GM12878 (cell line): ENCODE measurements around the gene SLC2A1. TPM values are rescaled to one million over a fixed set of nuclear protein-coding genes. Genes with fewer than 3 reads are reported as not detected.

ENCODE experiments used
- ATAC-seq: fragments of 200-7000 bp; cut with Tn5 transposase; 3 replicates; pipeline ENCODE4 v1.9.1; 2020; ENCODE audit warnings: mild to moderate bottlenecking, moderate library complexity
- BruUV-seq: library from RNA; stranded (reverse); fragments of 400-500 nt; replicated peaks from 2 replicates; lab custom pipeline; 2021; lab: Mats Ljungman, UMichigan
- CTCF ChIA-PET: fragments of 300-600 bp; sonication (Branson Sonifier 250); formaldehyde crosslinking; extraction: SDS; loops from one replicate; lab custom pipeline; 2021; ENCODE audit warnings: inconsistent platforms; lab: Yijun Ruan, JAX
- POLR2A ChIA-PET: fragments of 350-600 bp; formaldehyde crosslinking; extraction: SDS; loops from one replicate; lab custom pipeline; 2021; ENCODE audit warnings: inconsistent platforms; lab: Charles Lee
- RAD21 ChIA-PET: fragments of 300-600 bp; sonication (Branson Sonifier 250); formaldehyde crosslinking; loops from one replicate; lab custom pipeline; 2023; ENCODE audit warnings: antibody characterized with exemption; ENCODE audit not compliant: unreplicated experiment; lab: Charles Lee
- SMC1A ChIA-PET: fragments of 300-600 bp; sonication (Branson Sonifier 250); formaldehyde crosslinking; loops from one replicate; lab custom pipeline; 2023; ENCODE audit not compliant: unreplicated experiment, uncharacterized antibody; lab: Charles Lee
- DNase-seq: peaks from one replicate; pipeline ENCODE4 v3.0.0-alpha.2; 2011; ENCODE audit warnings: low read depth, low spot score
- FAIRE-seq: peaks from 3 replicates; lab custom pipeline; 2011; peaks lifted over from hg19 to GRCh38; lab: Jason Lieb, UNC
- H2AFZ ChIP-seq: 2 replicates; pipeline ENCODE4 v1.6.0; 2011; ENCODE audit warnings: low read depth, low read length, control low read depth; ENCODE audit not compliant: control insufficient read depth
- H3K27ac ChIP-seq: 2 replicates; pipeline ENCODE4 v1.5.1; 2011; ENCODE audit warnings: control low read depth; ENCODE audit not compliant: control insufficient read depth, insufficient read depth
- H3K27me3 ChIP-seq, 2 experiments: replicated peaks in 1 of 2; 2 replicates each; pipeline versions ENCODE4 v1.6.0 to v1.6.1; 2011; ENCODE audit warnings: low read length in 1 of 2; ENCODE audit not compliant: control insufficient read depth in 2 of 2, insufficient read depth in 2 of 2
- H3K36me3 ChIP-seq, 2 experiments: 2 replicates each; pipeline ENCODE4 v1.5.1; 2011; ENCODE audit warnings: low read length in 1 of 2; ENCODE audit not compliant: control insufficient read depth in 2 of 2, insufficient read depth in 2 of 2
- H3K4me1 ChIP-seq: 2 replicates; pipeline ENCODE4 v1.6.1; 2011; ENCODE audit warnings: mild to moderate bottlenecking, low read length, moderate library complexity, mixed read lengths; ENCODE audit not compliant: control insufficient read depth, insufficient read depth
- H3K4me2 ChIP-seq: 2 replicates; pipeline ENCODE4 v1.6.0; 2011; ENCODE audit warnings: control low read depth; ENCODE audit not compliant: control insufficient read depth, insufficient read depth
- H3K4me3 ChIP-seq: fragments of 200-600 bp; sonication (generic); 2 replicates; pipeline ENCODE4 v1.5.1; 2016
- H3K79me2 ChIP-seq: 2 replicates; pipeline ENCODE4 v1.6.0; 2011; ENCODE audit warnings: low read length; ENCODE audit not compliant: control insufficient read depth, insufficient read depth
- H3K9ac ChIP-seq: 2 replicates; pipeline ENCODE4 v1.8.0; 2011; ENCODE audit warnings: low read length, control low read depth, mixed read lengths; ENCODE audit not compliant: control insufficient read depth, insufficient read depth
- H3K9me3 ChIP-seq: replicated peaks from 3 replicates; pipeline ENCODE4 v1.5.1; 2011; ENCODE audit warnings: mild to moderate bottlenecking, low read length; ENCODE audit not compliant: control insufficient read depth, insufficient read depth
- H4K20me1 ChIP-seq: 2 replicates; pipeline ENCODE4 v1.6.0; 2011; ENCODE audit not compliant: control insufficient read depth, insufficient read depth
- POLR2A ChIP-seq: IDR thresholded peaks from 2 replicates; pipeline ENCODE4 v1.6.1; 2011; ENCODE audit warnings: low read depth, mild to moderate bottlenecking, low read length
- POLR2AphosphoS2 ChIP-seq: IDR thresholded peaks from 2 replicates; pipeline ENCODE4 v1.6.1; 2011; ENCODE audit warnings: low read depth, mild to moderate bottlenecking, low read length, improper control_type of control experiment, moderate library complexity
- SMARCA5 ChIP-seq: fragments of 450-650 bp; IDR thresholded peaks from 2 replicates; pipeline ENCODE4 v1.6.1; 2017; ENCODE audit warnings: mild to moderate bottlenecking
- WGBS: methylation state at CpG from one replicate; pipeline ENCODE4 v1.1.6; 2016; ENCODE audit warnings: low lambda C conversion rate; ENCODE audit not compliant: insufficient replicate concordance, insufficient coverage; ENCODE audit errors: missing lambda C conversion rate; 5-methylcytosine and 5-hydroxymethylcytosine counted together
- in situ Hi-C: fragments of 300-500 bp; cut with MboI; formaldehyde crosslinking; loops from 9 replicates; pipeline ENCODE4 v1.14.3; 2018; ENCODE audit warnings: mixed read lengths
- intact Hi-C: fragments of 100-400 bp; cut with micrococcal nuclease; formaldehyde crosslinking; loops from one replicate; pipeline ENCODE4 v1.14.2; 2022; ENCODE audit not compliant: unreplicated experiment
- polyA plus RNA-seq, 11 experiments: library from polyadenylated mRNA; depleted of rRNA in 4 of 11; unstranded in 6 of 11; stranded (reverse) in 5 of 11; fragments of >200 nt; fragmentation: Nextera tagmentation in 4 of 11; fragmentation: Illumina TruSeq in 1 of 11; extraction: Ambion mirVana in 4 of 11; extraction: Trizol in 1 of 11; gene quantifications; 1 replicate in 1 of 11; 2 replicates in 10 of 11; pipeline versions ENCODE4 v1.2.1 to v1.2.3, GENCODE V29; 2011 to 2016; ENCODE audit warnings: inconsistent platforms in 2 of 11, missing spikeins in 2 of 11, low read depth in 1 of 11
- total RNA-seq, 4 experiments: library from RNA; depleted of rRNA in 3 of 4; stranded (reverse); fragments of >200 nt in 3 of 4; fragmentation: Illumina TruSeq in 1 of 4; extraction: Trizol in 1 of 4; gene quantifications; 2 replicates each; pipeline versions ENCODE4 v1.2.1 to v1.2.3, GENCODE V29; 2013 to 2021

Gene SLC2A1
- total and polyA plus RNA-seq, 10 of the 15 experiments (the other 5 are each of a cell fraction or from before 2014, with no cell fraction given) = 5.7 to 66.0 (median 44.2) TPM

- H3K4me2 ChIP-seq = peak overlapping the region; percentile 67
- FAIRE-seq = no peak
- BruUV-seq = no TSS peak
Measured at GRCh38 chr1:42934541-42935312, 23.9 kb downstream of the SLC2A1 start.

More at GRCh38 chr1:42934541-42935312, 23.9 kb downstream of the SLC2A1 start:
- peaks cover 62 to 64% of the 10 kb centered on the region in 2 experiments for H3K36me3 ChIP-seq
- SMC1A ChIA-PET = interaction anchor here (1.0 to 6.3 kb wide), 6 partner anchors 9 to 139 kb away, joined by 3 to 71 read pairs (median 6); no protein-coding TSS in a partner anchor
- in situ Hi-C loops = no loop called here
- H3K9me3 ChIP-seq = no peaks in the 10 kb centered on the region
- intact Hi-C loops = loop anchor here (5.0 kb wide), 1 partner anchor 252 kb away; the partner anchor contains the start of gene YBX1
- DNase-seq = no peak
- peaks cover 93% of the 10 kb centered on the region for H3K4me1 ChIP-seq
- CTCF ChIA-PET = interaction anchor here (0.6 to 5.1 kb wide), 8 partner anchors 9 to 156 kb away, joined by 3 to 57 read pairs (median 6); partner anchors contain the start of gene SLC2A1
- peak overlapping the region; percentile 15 for H3K9ac ChIP-seq
- no peak overlapping the region for H3K4me3 ChIP-seq
- no peak for ATAC-seq
- peaks cover 6% of the 10 kb centered on the region; the same call in 1 of the 2 replicates for H4K20me1 ChIP-seq
- 81% methylated on average over 20 of the region's 20 CpGs for WGBS
- no peak for TF ChIP-seq POLR2AphosphoS2
- TF ChIP-seq SMARCA5 = 0 out of 2 replicates have a peak, but pooled peaks have one; percentile 25
- peak; percentile 39; the same call in 1 of the 2 replicates for TF ChIP-seq POLR2A
- H2AFZ ChIP-seq = no peak overlapping the region
- no peaks in the 10 kb centered on the region for H3K27me3 ChIP-seq
- POLR2A ChIA-PET = interaction anchor here (0.6 to 3.4 kb wide), 8 partner anchors 10 to 168 kb away, joined by 3 to 22 read pairs (median 6); partner anchors contain the start of genes C1orf50 and P3H1
- peak overlapping the region; percentile 95 for H3K27ac ChIP-seq
- RAD21 ChIA-PET = interaction anchor here (0.9 to 3.4 kb wide), 11 partner anchors 10 to 164 kb away, joined by 3 to 21 read pairs (median 4); no protein-coding TSS in a partner anchor
- H3K79me2 ChIP-seq = peaks cover 99% of the 10 kb centered on the region
